ENCODE data around the gene TUSC2. TPM values are rescaled to one million over a fixed set of nuclear protein-coding genes. Genes with fewer than 3 reads are reported as not detected.

TUSC2 gene
- total and polyA plus RNA-seq, 2 of the 8 experiments (the other 6 are each of a cell fraction or from before 2014, with no cell fraction given): 33.3 to 65.4 TPM

- Histone ChIP-seq H2BK15ac (ENCODE audit: low read length) (no peak overlapping the region), H3K9me3 (ENCODE audit: insufficient read depth in 2 of 2, low read depth in 1 of 2, low read length in 1 of 2) (peaks cover 0 to 1% of the 10 kb centered on the region in 2 experiments; a peak in 1 of 4 replicates), H2BK120ac (replicated peaks; ENCODE audit: low read depth, low read length) (no peak overlapping the region), H3K79me1 (ENCODE audit: low read depth, low read length) (peaks cover 20% of the 10 kb centered on the region), H3K18ac (ENCODE audit: extremely low read depth, low read length) (no peak overlapping the region), H2BK5ac (ENCODE audit: low read depth, low read length) (no peak overlapping the region), H3K27me3 (replicated peaks in 1 of 4; ENCODE audit: control insufficient read depth in 3 of 4, extremely low read depth in 1 of 4, insufficient read depth in 3 of 4, low read length in 3 of 4) (no peaks in the 10 kb centered on the region), H4K20me1 (replicated peaks in 1 of 2; ENCODE audit: control insufficient read depth in 1 of 2, insufficient read depth in 2 of 2, low read length in 2 of 2) (peaks cover 19 to 35% of the 10 kb centered on the region in 2 experiments), H4K91ac (replicated peaks; ENCODE audit: insufficient read length, low read length) (no peak overlapping the region), H3K27ac (ENCODE audit: low read depth, low read length) (no peak overlapping the region; the same call in 1 of the 2 replicates), H4K8ac (ENCODE audit: extremely low read depth, insufficient read depth, low read length) (peak overlapping the region; percentile 54; the same call in 1 of the 2 replicates), H2AFZ (ENCODE audit: low read length) (no peak overlapping the region), H3K23ac (ENCODE audit: insufficient read length) (no peak overlapping the region), H3K79me2 (ENCODE audit: control insufficient read depth in 1 of 2, insufficient read depth in 2 of 2, low read length in 2 of 2) (peaks cover 0 to 25% of the 10 kb centered on the region in 2 experiments; a peak in 3 of 4 replicates), H3K23me2 (ENCODE audit: low read depth, low read length) (peaks cover 10% of the 10 kb centered on the region), H3K9ac (replicated peaks in 1 of 4; ENCODE audit: extremely low read depth in 1 of 4, low read depth in 3 of 4, low read length in 3 of 4) (peak overlapping the region in 1 of 4 experiments; percentile 10; a peak in 1 of 7 replicates), H3K4ac (replicated peaks; ENCODE audit: insufficient read length, low read depth, low read length) (no peak overlapping the region), H3K36me3 (ENCODE audit: control insufficient read depth in 2 of 4, insufficient read depth in 4 of 4, low read length in 3 of 4) (peaks cover 16 to 34% (median 28%) of the 10 kb centered on the region in 4 experiments), H2BK20ac (ENCODE audit: low read length) (no peak overlapping the region), H3K4me1 (replicated peaks in 1 of 4; ENCODE audit: control insufficient read depth in 3 of 4, insufficient read depth in 4 of 4, low read length in 3 of 4) (peaks cover 0 to 15% (median 10%) of the 10 kb centered on the region in 4 experiments; a peak in 6 of 7 replicates), H3K14ac (ENCODE audit: insufficient read length) (no peak overlapping the region), H3K4me3 (ENCODE audit: extremely low read depth in 1 of 4, insufficient read depth in 2 of 4, low read depth in 3 of 4, low read length in 4 of 4) (no peak overlapping the region), H3K56ac (replicated peaks; ENCODE audit: insufficient read length, low read depth, low read length) (no peak overlapping the region), H2AK5ac (ENCODE audit: low read depth, low read length) (no peak overlapping the region), H4K5ac (ENCODE audit: insufficient read length, low read depth, low read length) (no peak overlapping the region), H2BK12ac (ENCODE audit: low read depth, low read length) (no peak overlapping the region), H3K4me2 (ENCODE audit: insufficient read depth in 1 of 2, low read depth in 2 of 2, low read length in 2 of 2) (no peak overlapping the region; a peak in 1 of 4 replicates)
- ChIA-PET POLR2A (ENCODE audit: partially characterized antibody) (interaction anchor here (0.7 to 12.6 kb wide), 3 partner anchors 12 to 25 kb away, joined by 3 to 149 read pairs (median 36); partner anchors contain the start of genes HYAL1, HYAL3, IFRD2 and NAA80), CTCF (ENCODE audit: partially characterized antibody) (interaction anchor here (0.6 to 3.6 kb wide), 5 partner anchors 10 to 139 kb away, joined by 4 to 17 read pairs (median 5); partner anchors contain the start of genes HYAL1 and TUSC2)
- DNase-seq (ENCODE audit: low read depth in 1 of 2, low spot score in 2 of 2) (no peak), FAIRE-seq (no peak)
- WGBS, 2 experiments (ENCODE audit: extremely low coverage in 1 of 2, insufficient coverage in 1 of 2, insufficient read length in 1 of 2, insufficient replicate concordance in 2 of 2, low coverage in 1 of 2, low lambda C conversion rate in 2 of 2, missing lambda C conversion rate in 1 of 2): 83% methylated on average over 6 of the region's 6 CpGs; no CpG with 5 or more reads in 1 of the 2 experiments
- no peak for TF ChIP-seq GTF2F1 (IDR thresholded peaks at IDR 0.05; ENCODE audit: borderline replicate concordance, low read depth, low read length)
- no peak for TF ChIP-seq NRF1 (IDR thresholded peaks at IDR 0.05; ENCODE audit: low read depth, low read length)
- TF ChIP-seq POLR2AphosphoS5 (IDR thresholded peaks at IDR 0.05; ENCODE audit: low read depth, low read length): no peak
- no peak for TF ChIP-seq MAFK (IDR thresholded peaks at IDR 0.05; ENCODE audit: low read depth, low read length)
- TF ChIP-seq SRF (IDR thresholded peaks at IDR 0.05; ENCODE audit: low read depth, low read length): no peak
- TF ChIP-seq RNF2 (IDR thresholded peaks at IDR 0.05; ENCODE audit: borderline replicate concordance, low read depth, low read length, missing control alignments, poor library complexity, severe bottlenecking): no peak
- TF ChIP-seq, protein P1, sequence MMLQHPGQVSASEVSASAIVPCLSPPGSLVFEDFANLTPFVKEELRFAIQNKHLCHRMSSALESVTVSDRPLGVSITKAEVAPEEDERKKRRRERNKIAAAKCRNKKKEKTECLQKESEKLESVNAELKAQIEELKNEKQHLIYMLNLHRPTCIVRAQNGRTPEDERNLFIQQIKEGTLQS (IDR thresholded peaks at IDR 0.05; ENCODE audit: insufficient read depth, low read depth, low read length): no peak
- no peak for TF ChIP-seq SP4 (IDR thresholded peaks at IDR 0.05; ENCODE audit: low read length)
- TF ChIP-seq TEAD4 (IDR thresholded peaks at IDR 0.05; ENCODE audit: low read depth, low read length): no peak
- TF ChIP-seq, protein P2, sequence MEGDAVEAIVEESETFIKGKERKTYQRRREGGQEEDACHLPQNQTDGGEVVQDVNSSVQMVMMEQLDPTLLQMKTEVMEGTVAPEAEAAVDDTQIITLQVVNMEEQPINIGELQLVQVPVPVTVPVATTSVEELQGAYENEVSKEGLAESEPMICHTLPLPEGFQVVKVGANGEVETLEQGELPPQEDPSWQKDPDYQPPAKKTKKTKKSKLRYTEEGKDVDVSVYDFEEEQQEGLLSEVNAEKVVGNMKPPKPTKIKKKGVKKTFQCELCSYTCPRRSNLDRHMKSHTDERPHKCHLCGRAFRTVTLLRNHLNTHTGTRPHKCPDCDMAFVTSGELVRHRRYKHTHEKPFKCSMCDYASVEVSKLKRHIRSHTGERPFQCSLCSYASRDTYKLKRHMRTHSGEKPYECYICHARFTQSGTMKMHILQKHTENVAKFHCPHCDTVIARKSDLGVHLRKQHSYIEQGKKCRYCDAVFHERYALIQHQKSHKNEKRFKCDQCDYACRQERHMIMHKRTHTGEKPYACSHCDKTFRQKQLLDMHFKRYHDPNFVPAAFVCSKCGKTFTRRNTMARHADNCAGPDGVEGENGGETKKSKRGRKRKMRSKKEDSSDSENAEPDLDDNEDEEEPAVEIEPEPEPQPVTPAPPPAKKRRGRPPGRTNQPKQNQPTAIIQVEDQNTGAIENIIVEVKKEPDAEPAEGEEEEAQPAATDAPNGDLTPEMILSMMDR (IDR thresholded peaks at IDR 0.05; ENCODE audit: control extremely low read depth in 1 of 3, insufficient read depth in 1 of 3, low read depth in 1 of 3, low read length in 3 of 3): no peak
Observed at GRCh38 chr3:50317300-50317699, 10.7 kb downstream of the TUSC2 start.
